ENCODE results near the gene PREP. TPM values are rescaled to one million over a fixed set of nuclear protein-coding genes. Genes with fewer than 3 reads are reported as not detected.
"Not testable (repeated sequence)": the region's sequence is repeated elsewhere in the genome, so short reads cannot be mapped to it uniquely, and the experiment has no call there.

Gene PREP
- total RNA-seq, 1 donor from 2014 or later: 9.9 TPM

- no peak for DNase-seq (ENCODE audit: low read depth)
- no peak overlapping the region for H3K4me3 ChIP-seq (ENCODE audit: low read depth, low read length)
- TF ChIP-seq CTCF (conservative IDR thresholded peaks at IDR 0.05; ENCODE audit: low read depth, low read length): no peak
These were observed 54.0 kb downstream of the PREP start for GRCh38 chr6:105348897-105349296.

DNA sequence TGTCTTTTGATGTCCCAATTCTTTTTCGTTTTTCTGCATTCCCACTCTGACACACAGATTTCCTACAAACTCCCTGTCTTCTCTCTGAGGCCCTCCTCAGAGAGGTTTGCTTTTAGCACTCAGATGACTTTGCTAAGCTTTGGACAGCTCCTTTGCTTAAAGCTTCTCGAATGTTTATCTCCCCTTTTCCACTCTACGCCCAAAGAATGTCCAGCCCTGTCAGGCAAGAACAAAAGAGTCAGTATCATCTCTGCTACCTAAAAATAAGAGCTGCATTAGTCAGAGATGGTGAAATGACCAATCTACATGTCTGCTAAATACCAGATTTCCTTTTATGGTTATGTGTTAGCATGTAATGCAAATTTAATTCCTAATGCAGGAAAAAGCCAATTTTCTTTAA, 56.8 kb downstream of the PREP start:
- DNase-seq (ENCODE audit: low read depth): peak; percentile 64
- no peak overlapping the region for H3K4me3 ChIP-seq (ENCODE audit: low read depth, low read length)
- no peak for TF ChIP-seq CTCF (conservative IDR thresholded peaks at IDR 0.05; ENCODE audit: low read depth, low read length)

- DNase-seq (ENCODE audit: low read depth): no peak
- no peak overlapping the region for H3K4me3 ChIP-seq (ENCODE audit: low read depth, low read length)
- TF ChIP-seq CTCF (conservative IDR thresholded peaks at IDR 0.05; ENCODE audit: low read depth, low read length): no peak
These were observed 57.4 kb downstream of the PREP start for GRCh38 chr6:105345506-105345905.

DNA sequence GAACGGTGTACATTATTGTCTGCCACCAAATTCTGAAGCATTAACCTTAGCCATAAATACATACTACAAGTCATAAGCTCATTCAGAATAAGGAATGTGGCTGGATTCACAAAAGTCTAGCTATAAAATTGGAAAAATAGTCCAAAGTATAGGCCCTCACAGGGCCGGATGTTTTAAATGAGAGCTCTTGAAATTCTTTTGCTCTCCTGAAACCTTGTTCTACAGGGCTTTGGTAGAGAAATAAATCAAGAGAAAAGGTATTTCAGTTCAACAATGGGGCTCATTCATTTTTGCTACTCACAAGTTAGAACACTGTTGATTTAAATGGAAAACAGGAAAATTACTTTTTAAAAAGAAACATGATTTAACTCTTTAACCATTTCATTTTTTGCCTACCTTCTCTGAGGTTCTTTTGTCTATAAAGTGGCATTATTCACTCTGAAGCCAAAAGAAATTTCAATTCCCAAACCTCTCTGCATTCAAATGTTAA, 58.0 kb downstream of the PREP start:
- no peak for DNase-seq (ENCODE audit: low read depth)
- TF ChIP-seq CTCF (conservative IDR thresholded peaks at IDR 0.05; ENCODE audit: low read depth, low read length): no peak

GRCh38 chr6:105338350-105338983, 64.4 kb downstream of the PREP start:
- not testable (repeated sequence) for DNase-seq (ENCODE audit: low read depth); H3K4me3 ChIP-seq (ENCODE audit: low read depth, low read length)

More for the DNA sequence above, 58.0 kb downstream of the PREP start:
- no peak overlapping the region for H3K4me3 ChIP-seq (ENCODE audit: low read depth, low read length)

DNA sequence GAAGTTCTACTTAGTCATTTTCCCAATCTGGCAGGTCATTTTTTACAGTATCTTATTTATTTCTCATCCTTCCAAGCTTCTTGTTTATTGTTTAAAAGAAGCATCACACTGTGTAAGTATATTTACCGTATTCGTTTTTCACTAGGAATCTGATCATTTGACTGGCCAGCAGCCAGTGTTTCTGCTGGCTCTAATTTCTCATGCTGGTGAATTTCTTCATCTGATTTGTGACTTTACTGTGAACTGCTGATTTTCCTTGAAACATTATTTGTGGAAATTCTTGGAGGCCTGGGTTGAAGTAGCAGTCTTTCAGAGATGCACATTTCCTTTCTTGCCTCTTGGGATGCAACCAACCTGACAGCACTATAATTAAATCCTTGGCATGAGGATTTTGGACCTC, 65.9 kb downstream of the PREP start:
- DNase-seq (ENCODE audit: low read depth): no peak
- no peak for TF ChIP-seq CTCF (conservative IDR thresholded peaks at IDR 0.05; ENCODE audit: low read depth, low read length)
- no peak overlapping the region for H3K4me3 ChIP-seq (ENCODE audit: low read depth, low read length)

DNA sequence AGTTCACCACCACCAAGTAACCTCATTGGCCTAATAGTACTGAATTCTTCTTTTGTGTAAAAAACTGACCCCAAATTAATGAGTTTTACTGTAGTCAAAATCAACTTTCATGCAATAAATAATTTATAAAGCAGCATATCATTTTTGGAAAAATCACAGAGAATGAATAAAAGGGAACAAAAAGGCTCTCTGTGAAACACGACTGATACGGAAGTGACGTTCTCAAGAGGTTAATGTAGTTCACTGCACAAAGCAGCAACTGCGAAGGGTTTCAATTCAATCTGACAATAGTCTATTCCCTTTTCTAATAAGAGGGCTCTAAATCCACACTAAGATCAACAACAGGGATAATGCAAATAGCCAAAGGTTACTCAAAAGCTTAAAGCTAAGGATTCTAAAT, 70.3 kb downstream of the PREP start:
- no peak overlapping the region for H3K4me3 ChIP-seq (ENCODE audit: low read depth, low read length)
- no peak for DNase-seq (ENCODE audit: low read depth)
- TF ChIP-seq CTCF (conservative IDR thresholded peaks at IDR 0.05; ENCODE audit: low read depth, low read length): no peak
